Endothelial cell of umbilical vein (primary cell): ENCODE data around the gene KBTBD6. TPM values are rescaled to one million over a fixed set of nuclear protein-coding genes. Genes with fewer than 3 reads are reported as not detected.

ENCODE experiments used
- BruUV-seq: library from RNA; stranded (reverse); fragments of 400-500 nt; replicated peaks from 2 replicates; lab custom pipeline; 2021; lab: Mats Ljungman, UMichigan
- CTCF ChIA-PET: fragments of 300-600, 350-600 bp; sonication (Branson Sonifier 250); formaldehyde crosslinking; loops from one replicate; lab custom pipeline; 2021; ENCODE audit warnings: antibody characterized with exemption, inconsistent platforms; lab: Charles Lee
- POLR2A ChIA-PET: fragments of 300-600, 350-600 bp; sonication (Branson Sonifier 250); formaldehyde crosslinking; loops from one replicate; lab custom pipeline; 2021; ENCODE audit warnings: antibody characterized with exemption, inconsistent platforms; lab: Charles Lee
- DNase-seq: peaks from one replicate; pipeline ENCODE4 v3.0.0-alpha.2; 2011; ENCODE audit warnings: low read depth, low spot score
- FAIRE-seq: peaks from 2 replicates; lab custom pipeline; 2011; peaks lifted over from hg19 to GRCh38; lab: Jason Lieb, UNC
- H2AFZ ChIP-seq: 2 replicates; pipeline ENCODE4 v1.6.0; 2012; ENCODE audit warnings: low read depth, low read length, control low read depth, inconsistent platforms
- H3K27ac ChIP-seq: 2 replicates; pipeline ENCODE4 v1.5.1; 2011; ENCODE audit warnings: low read depth, mild to moderate bottlenecking, control low read depth, low read length, moderate library complexity; ENCODE audit not compliant: insufficient read depth
- H3K27me3 ChIP-seq, 2 experiments: 2 replicates each; pipeline versions ENCODE4 v1.6.0 to v1.6.1; 2011; ENCODE audit warnings: low read length in 2 of 2, mixed read lengths in 1 of 2; ENCODE audit not compliant: control insufficient read depth in 2 of 2, insufficient read depth in 2 of 2
- H3K36me3 ChIP-seq, 2 experiments: 2 replicates in 1 of 2; 3 replicates in 1 of 2; pipeline ENCODE4 v1.5.1; 2011; ENCODE audit warnings: low read length in 2 of 2, mild to moderate bottlenecking in 1 of 2, moderate library complexity in 1 of 2; ENCODE audit not compliant: control insufficient read depth in 2 of 2, insufficient read depth in 2 of 2; ENCODE audit errors: extremely low read depth in 1 of 2
- H3K4me1 ChIP-seq: 3 replicates; pipeline ENCODE4 v1.5.1; 2011; ENCODE audit warnings: mild to moderate bottlenecking, low read length; ENCODE audit not compliant: control insufficient read depth, insufficient read depth; ENCODE audit errors: extremely low read depth
- H3K4me2 ChIP-seq: 2 replicates; pipeline ENCODE4 v1.6.1; 2011; ENCODE audit warnings: low read length, control low read depth, mixed read lengths; ENCODE audit not compliant: insufficient read depth
- H3K4me3 ChIP-seq, 3 experiments: fragments of 200-600 bp in 1 of 3; sonication (generic), shearing (Covaris generic) in 1 of 3; replicated peaks in 1 of 3; 2 replicates each; pipeline ENCODE4 v1.5.1; 2011 to 2016; ENCODE audit warnings: control low read depth in 3 of 3, low read length in 3 of 3, mild to moderate bottlenecking in 2 of 3, inconsistent platforms in 1 of 3, low read depth in 1 of 3, moderate library complexity in 1 of 3; ENCODE audit not compliant: insufficient read depth in 1 of 3
- H3K79me2 ChIP-seq: 2 replicates; pipeline ENCODE4 v1.6.0; 2012; ENCODE audit warnings: low read length, inconsistent platforms; ENCODE audit not compliant: control insufficient read depth, insufficient read depth
- H3K9ac ChIP-seq: replicated peaks from 2 replicates; pipeline ENCODE3; 2011; ENCODE audit warnings: low read length, control low read depth; ENCODE audit not compliant: insufficient read depth; ENCODE audit errors: extremely low read depth
- H3K9me1 ChIP-seq: replicated peaks from 3 replicates; pipeline ENCODE4 v1.6.0; 2011; ENCODE audit warnings: mild to moderate bottlenecking, low read length; ENCODE audit not compliant: control insufficient read depth, insufficient read depth; ENCODE audit errors: extremely low read depth
- H3K9me3 ChIP-seq: replicated peaks from 2 replicates; pipeline ENCODE4 v1.5.1; 2012; ENCODE audit warnings: low read length, inconsistent platforms; ENCODE audit not compliant: control insufficient read depth, insufficient read depth
- H4K20me1 ChIP-seq: replicated peaks from 2 replicates; pipeline ENCODE3; 2011; ENCODE audit warnings: mild to moderate bottlenecking, low read length; ENCODE audit not compliant: control insufficient read depth, insufficient read depth; ENCODE audit errors: extremely low read depth
- FOS ChIP-seq: IDR thresholded peaks from 2 replicates; pipeline ENCODE4 v1.6.1; 2011; ENCODE audit warnings: mild to moderate bottlenecking, low read length, moderate library complexity, borderline replicate concordance; ENCODE audit not compliant: insufficient read depth
- GATA2 ChIP-seq: IDR thresholded peaks from 2 replicates; pipeline ENCODE4 v1.7.0; 2011; ENCODE audit warnings: low read depth, mild to moderate bottlenecking, moderate library complexity, mixed read lengths, low read length; ENCODE audit not compliant: insufficient read length, insufficient read depth
- POLR2AphosphoS5 ChIP-seq: IDR thresholded peaks from 2 replicates; pipeline ENCODE4 v1.6.1; 2012; ENCODE audit warnings: low read depth, mild to moderate bottlenecking, control low read depth, low read length, moderate library complexity; ENCODE audit not compliant: insufficient read depth
- dilution Hi-C: fragments of 300-500 bp; cut with MboI; formaldehyde crosslinking; loops from one replicate; pipeline ENCODE4 v1.15.0; 2019; ENCODE audit warnings: low sequenced_read_pairs; ENCODE audit not compliant: extremely low pct_ligation_motif_present
- intact Hi-C: fragments of 100-400 bp; cut with micrococcal nuclease; formaldehyde crosslinking; loops from one replicate; pipeline ENCODE4 v1.10.0; 2022
- polyA plus RNA-seq, 4 experiments: library from polyadenylated mRNA; depleted of rRNA in 3 of 4; stranded (reverse) in 3 of 4; unstranded in 1 of 4; fragments of >200 nt; gene quantifications; 2 replicates each; pipeline versions ENCODE4 v1.2.1 to v1.2.3, GENCODE V29; 2011 to 2012; ENCODE audit warnings: missing spikeins in 1 of 4
- total RNA-seq: library from RNA; stranded (reverse); gene quantifications from 2 replicates; pipeline ENCODE4 v1.2.3, GENCODE V29; 2021
- TF ChIP-seq, protein P1 (sequence below), 2 donors: IDR thresholded peaks; 1 replicate in 1 of 2; 2 replicates in 1 of 2; pipeline ENCODE4 v1.5.1; 2011; ENCODE audit warnings: low read length in 2 of 2, mild to moderate bottlenecking in 2 of 2, moderate library complexity in 2 of 2, control low read depth in 1 of 2, inconsistent platforms in 1 of 2, low read depth in 1 of 2; ENCODE audit not compliant: insufficient read depth in 1 of 2; ENCODE audit errors: extremely low read depth in 1 of 2

KBTBD6 gene
- total and polyA plus RNA-seq, 2 donors (not counting 3 experiments of a cell fraction or from before 2014, with no cell fraction given), result 2.6 to 6.6 TPM

- Histone ChIP-seq H3K27me3 (no peaks in the 10 kb centered on the region), H3K9me1 (no peaks in the 10 kb centered on the region), H3K9ac (no peak overlapping the region), H3K79me2 (no peaks in the 10 kb centered on the region), H3K4me1 (no peaks in the 10 kb centered on the region), H3K4me2 (no peak overlapping the region), H4K20me1 (no peaks in the 10 kb centered on the region), H2AFZ (no peak overlapping the region), H3K27ac (no peak overlapping the region), H3K4me3 (no peak overlapping the region), H3K9me3 (no peaks in the 10 kb centered on the region), H3K36me3 (no peaks in the 10 kb centered on the region)
- no peak for TF ChIP-seq POLR2AphosphoS5
- no peak for TF ChIP-seq FOS
- no peak for TF ChIP-seq GATA2
- TF ChIP-seq, protein P1, sequence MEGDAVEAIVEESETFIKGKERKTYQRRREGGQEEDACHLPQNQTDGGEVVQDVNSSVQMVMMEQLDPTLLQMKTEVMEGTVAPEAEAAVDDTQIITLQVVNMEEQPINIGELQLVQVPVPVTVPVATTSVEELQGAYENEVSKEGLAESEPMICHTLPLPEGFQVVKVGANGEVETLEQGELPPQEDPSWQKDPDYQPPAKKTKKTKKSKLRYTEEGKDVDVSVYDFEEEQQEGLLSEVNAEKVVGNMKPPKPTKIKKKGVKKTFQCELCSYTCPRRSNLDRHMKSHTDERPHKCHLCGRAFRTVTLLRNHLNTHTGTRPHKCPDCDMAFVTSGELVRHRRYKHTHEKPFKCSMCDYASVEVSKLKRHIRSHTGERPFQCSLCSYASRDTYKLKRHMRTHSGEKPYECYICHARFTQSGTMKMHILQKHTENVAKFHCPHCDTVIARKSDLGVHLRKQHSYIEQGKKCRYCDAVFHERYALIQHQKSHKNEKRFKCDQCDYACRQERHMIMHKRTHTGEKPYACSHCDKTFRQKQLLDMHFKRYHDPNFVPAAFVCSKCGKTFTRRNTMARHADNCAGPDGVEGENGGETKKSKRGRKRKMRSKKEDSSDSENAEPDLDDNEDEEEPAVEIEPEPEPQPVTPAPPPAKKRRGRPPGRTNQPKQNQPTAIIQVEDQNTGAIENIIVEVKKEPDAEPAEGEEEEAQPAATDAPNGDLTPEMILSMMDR (IDR thresholded peaks at IDR 0.05; ENCODE audit: extremely low read depth in 1 of 2, insufficient read depth in 1 of 2, low read depth in 1 of 2, low read length in 2 of 2), result no peak
- ChIA-PET CTCF (interaction anchor here (0.7 kb wide), 1 partner anchor 23 kb away, joined by 3 read pairs; no protein-coding TSS in a partner anchor), POLR2A (no interaction called here)
- dilution Hi-C loops (no loop called here), intact Hi-C loops (no loop called here)
- no peak for DNase-seq
- BruUV-seq, result no TSS peak
- no peak for FAIRE-seq
Measured at GRCh38 chr13:41182231-41182630, 49.6 kb upstream of the KBTBD6 start.
